Measurements from ENCODE around the gene SLC66A3.
"Not testable (repeated sequence)": the region's sequence is repeated elsewhere in the genome, so short reads cannot be mapped to it uniquely, and the experiment has no call there.

SLC66A3 gene

DNA sequence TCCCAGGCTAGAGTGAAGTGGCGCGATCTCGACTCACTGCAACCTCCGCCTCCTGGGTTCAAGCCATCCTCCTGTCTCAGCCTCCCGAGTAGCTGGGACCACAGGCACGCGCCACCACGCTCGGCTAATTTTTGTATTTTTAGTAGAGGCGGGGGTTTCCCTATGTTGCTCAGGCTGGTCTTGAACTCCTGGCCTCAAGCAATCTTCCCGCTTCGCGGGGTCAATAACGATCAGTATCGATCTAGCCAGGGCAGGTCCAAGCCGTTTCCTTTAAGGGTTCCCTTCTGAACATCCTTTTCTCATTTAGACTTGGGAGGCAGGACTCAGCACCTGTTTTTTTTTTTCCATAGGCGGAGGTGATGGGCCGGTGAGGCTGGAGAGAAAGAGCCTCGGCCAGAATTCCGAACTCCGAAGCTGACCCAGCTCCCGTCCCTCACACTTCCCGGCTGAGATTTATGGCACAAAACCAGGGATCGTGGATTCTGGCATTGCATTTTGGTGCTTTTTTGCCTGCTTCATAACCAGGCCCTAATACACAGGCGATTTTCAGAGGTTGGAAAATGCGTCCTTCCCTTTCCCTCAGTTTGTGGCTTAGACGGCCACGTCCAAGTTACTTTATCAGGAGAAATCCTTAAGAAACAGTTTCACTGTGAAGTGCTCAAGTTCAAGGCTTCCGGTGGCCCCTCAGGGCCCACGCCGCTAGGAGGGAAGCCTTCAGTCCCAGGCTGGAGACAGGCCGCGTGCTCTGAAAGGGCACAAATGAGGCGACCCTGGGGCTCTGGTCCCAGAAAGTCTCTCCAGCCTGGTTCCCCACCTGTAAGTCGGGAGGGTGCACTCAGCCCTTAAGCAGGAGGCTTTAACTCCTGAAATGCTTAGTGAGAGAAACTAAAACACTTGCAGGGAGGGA, 998 bp upstream of the SLC66A3 start:
- peak overlapping the region; percentile 84 for H3K4me3 Mint-ChIP-seq
- H3K27me3 Mint-ChIP-seq = no peaks in the 10 kb centered on the region
- H3K9me3 Mint-ChIP-seq = no peaks in the 10 kb centered on the region
- H3K27ac Mint-ChIP-seq = peak overlapping the region; percentile 41
- no peaks in the 10 kb centered on the region for H3K36me3 Mint-ChIP-seq
- peaks cover 13% of the 10 kb centered on the region for H3K4me1 Mint-ChIP-seq

DNA sequence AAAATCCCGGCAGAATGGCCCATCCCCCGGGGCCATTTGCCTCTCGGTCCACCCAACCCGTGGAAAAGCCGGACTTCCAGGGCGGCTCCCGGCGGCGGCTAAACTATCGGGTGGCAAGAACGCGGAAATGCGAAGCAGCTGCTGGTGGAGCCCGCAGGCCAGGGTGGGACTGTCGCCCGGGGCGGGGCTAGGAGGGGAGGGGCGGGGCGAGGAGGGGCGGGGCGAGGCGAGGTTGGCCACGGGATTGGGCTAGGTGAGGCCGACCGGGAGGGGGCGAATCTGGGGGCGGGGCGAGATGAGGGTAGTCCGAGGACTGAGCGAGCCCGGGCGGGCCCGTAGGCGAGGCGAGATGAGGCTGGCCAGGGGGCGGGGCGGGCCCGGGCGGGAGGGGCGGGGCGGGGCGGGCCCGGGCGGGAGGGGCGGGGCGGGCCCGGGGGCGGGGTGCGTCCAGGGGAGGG, 315 bp upstream of the SLC66A3 start:
- Mint-ChIP-seq H3K4me3 (peak overlapping the region; percentile 84), H3K4me1 (peaks cover 14% of the 10 kb centered on the region)

DNA sequence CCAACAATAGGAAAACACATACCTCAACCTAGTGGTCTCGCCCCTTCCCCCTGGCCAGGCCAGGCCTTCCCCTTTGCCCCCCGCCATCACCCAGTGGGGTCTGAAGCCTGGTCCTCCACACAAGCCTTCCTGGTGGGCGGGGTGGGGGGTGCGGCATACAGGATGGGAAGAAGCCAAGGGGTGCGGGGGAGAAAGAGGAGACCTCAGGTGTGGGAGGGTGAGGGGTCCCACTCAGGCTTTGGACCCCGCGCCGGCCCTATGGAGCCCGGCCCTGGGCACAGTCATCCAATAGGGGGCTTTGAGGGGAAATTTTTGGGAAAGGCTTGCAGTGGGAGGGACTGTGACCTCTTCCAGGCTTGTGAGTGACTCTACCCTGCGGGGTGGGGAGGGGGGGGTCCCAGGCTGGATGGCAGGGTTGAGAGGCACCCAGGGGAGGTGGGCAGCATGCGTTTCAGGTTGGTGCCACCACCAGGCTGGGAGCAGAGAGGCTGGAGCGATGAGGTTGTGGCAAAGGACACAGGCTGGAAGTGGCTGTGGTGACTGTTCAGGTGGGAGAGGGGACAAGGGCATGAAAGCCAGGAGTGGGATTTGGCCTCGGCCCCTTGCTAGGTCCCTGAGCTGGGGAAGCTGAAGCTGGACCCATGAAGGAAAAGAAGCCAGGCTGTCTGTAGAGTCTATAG, 1.3 kb downstream of the SLC66A3 start:
- Mint-ChIP-seq H3K27me3 (no peaks in the 10 kb centered on the region), H3K9me3 (no peaks in the 10 kb centered on the region), H3K4me3 (peak overlapping the region; percentile 77), H3K4me1 (peaks cover 29% of the 10 kb centered on the region), H3K27ac (no peak overlapping the region), H3K36me3 (no peaks in the 10 kb centered on the region)

More for the DNA sequence above, 315 bp upstream of the SLC66A3 start:
- H3K27ac Mint-ChIP-seq = peak overlapping the region; percentile 41
- no peaks in the 10 kb centered on the region for H3K9me3 Mint-ChIP-seq
- no peaks in the 10 kb centered on the region for H3K36me3 Mint-ChIP-seq
- H3K27me3 Mint-ChIP-seq = no peaks in the 10 kb centered on the region

DNA sequence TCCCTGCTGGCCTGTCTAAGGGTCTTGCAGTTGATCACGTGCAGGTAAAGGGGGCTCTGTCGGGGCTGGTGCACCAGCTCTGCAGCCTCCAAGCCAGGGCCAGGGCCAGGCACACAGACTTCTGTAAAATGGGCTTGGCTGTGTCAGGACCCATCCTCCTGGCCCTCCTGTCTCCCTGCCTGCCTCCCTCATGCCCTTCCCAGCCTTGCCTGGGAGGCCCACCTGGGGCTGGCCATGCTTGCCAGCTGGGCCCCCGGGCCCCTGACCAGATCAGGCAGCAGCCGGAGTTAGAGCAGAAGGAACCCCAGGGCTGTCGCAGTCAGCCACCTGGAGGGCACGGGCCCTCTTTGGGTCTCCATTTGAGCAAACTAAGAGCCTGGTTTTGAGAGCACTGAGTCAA, 2.0 kb downstream of the SLC66A3 start:
- Mint-ChIP-seq H3K4me1 (peaks cover 29% of the 10 kb centered on the region), H3K36me3 (no peaks in the 10 kb centered on the region), H3K9me3 (no peaks in the 10 kb centered on the region), H3K27ac (no peak overlapping the region), H3K27me3 (no peaks in the 10 kb centered on the region), H3K4me3 (peak overlapping the region; percentile 42)

DNA sequence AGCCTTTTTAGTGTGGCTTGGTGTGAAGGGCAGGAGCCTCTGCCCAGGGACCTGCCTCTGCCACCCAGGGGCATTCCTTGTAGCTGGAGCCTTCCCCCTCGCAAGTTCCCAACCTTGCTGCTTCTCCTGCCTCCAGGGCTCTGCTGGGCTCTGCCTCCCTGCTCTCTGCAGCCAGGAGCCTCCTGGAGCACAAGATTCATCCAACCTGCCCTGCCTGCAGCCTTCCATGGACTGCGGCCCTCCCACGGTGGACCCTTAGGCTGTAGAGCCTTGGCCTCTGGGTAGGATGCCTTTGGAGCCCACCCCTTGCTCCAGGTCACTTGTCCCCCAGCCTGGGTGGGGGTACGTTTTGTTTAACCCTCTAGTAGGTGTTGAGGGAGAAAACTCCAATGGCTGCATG, 2.5 kb downstream of the SLC66A3 start:
- Mint-ChIP-seq H3K27ac (no peak overlapping the region), H3K36me3 (no peaks in the 10 kb centered on the region), H3K9me3 (no peaks in the 10 kb centered on the region), H3K4me1 (peaks cover 29% of the 10 kb centered on the region), H3K4me3 (no peak overlapping the region), H3K27me3 (no peaks in the 10 kb centered on the region)

DNA sequence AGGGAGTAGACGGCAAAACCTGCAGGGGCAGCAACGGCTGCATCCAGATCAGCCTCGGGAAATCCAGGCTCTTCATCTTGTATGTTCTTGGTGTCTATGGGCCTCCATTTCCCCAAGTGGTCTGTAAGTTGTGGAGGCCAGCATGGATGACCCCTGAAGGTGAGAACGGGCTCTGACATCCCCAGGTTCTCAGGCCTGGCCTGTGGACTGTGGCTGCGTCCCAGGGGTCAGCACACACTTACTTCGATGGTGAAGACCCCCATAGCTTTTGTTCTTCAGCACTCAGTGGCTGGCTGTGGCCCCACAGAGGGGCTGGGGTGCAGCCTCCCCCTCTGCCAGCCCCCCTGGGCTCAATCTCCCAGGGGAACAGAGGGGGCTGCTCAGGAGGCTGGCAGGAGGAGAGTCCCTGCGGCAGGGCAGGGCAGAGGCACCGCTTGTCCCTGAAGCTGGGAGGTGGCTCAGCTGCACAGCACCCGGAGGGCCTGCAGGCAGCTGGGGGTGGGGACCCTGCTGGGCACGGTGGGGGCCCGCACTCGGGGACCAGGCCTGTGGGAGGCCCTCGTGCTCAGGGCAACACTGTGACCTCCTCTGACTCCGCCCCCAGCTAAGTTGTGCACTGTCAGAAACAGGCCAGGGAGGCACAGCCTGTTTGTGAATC, 3.8 kb downstream of the SLC66A3 start:
- Mint-ChIP-seq H3K9me3 (no peaks in the 10 kb centered on the region), H3K27me3 (no peaks in the 10 kb centered on the region), H3K4me3 (no peak overlapping the region), H3K36me3 (no peaks in the 10 kb centered on the region), H3K27ac (no peak overlapping the region), H3K4me1 (peaks cover 29% of the 10 kb centered on the region)

DNA sequence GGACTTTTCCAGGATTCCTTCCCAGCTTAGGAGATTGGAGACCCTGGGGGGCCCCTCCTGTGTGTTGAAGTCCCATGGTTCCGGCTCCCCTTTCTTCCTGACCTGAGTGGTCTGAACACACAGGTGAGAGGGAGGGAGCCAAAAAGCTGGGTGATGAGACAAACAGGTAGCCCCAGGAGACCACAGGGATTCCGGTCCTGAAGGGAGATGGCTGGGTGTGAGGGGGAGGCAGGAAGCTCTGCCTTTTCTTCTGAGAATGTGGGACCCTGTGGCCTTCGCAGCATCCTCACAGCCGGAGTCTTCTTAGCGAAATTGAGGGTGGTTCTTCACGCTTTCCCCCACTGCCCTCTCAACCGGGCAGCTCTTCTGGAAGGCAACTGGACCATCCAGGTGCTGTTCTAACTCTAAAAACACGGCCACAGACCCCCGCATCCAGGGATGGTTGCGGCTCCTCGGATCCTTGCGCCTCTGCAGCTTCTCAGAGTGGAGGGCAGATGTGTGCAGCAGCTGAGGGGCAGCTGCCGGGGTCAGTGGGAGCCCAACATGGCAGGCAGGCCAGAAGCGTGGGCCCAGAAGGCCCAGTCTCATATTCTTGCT, 4.4 kb downstream of the SLC66A3 start:
- H3K4me1 Mint-ChIP-seq = peaks cover 23% of the 10 kb centered on the region
- H3K27me3 Mint-ChIP-seq = no peaks in the 10 kb centered on the region
- no peak overlapping the region for H3K27ac Mint-ChIP-seq
- no peaks in the 10 kb centered on the region for H3K36me3 Mint-ChIP-seq
- H3K4me3 Mint-ChIP-seq = no peak overlapping the region
- H3K9me3 Mint-ChIP-seq = no peaks in the 10 kb centered on the region

DNA sequence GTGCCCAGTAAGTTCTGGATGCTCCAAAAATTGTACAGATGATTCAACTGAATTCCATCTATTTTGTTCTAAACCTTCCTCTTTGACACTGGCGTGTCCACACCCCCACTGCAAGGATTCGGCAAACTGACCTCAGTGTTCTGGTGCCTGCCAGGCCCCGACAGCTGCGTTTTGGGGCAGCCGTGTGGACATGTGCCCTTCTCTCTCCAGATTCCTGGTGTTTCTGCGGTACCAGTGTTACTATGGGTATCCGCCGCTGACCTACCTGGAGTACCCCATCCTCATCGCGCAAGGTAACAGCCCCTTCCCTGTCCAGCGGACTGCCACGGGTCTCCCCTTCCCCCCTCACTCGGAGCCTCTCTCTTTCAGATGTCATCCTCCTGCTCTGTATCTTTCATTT, 5.0 kb downstream of the SLC66A3 start:
- H3K27me3 Mint-ChIP-seq = no peaks in the 10 kb centered on the region
- no peaks in the 10 kb centered on the region for H3K9me3 Mint-ChIP-seq
- peak overlapping the region; percentile 1 for H3K27ac Mint-ChIP-seq
- peaks cover 23% of the 10 kb centered on the region for H3K4me1 Mint-ChIP-seq
- no peaks in the 10 kb centered on the region for H3K36me3 Mint-ChIP-seq
- no peak overlapping the region for H3K4me3 Mint-ChIP-seq

DNA sequence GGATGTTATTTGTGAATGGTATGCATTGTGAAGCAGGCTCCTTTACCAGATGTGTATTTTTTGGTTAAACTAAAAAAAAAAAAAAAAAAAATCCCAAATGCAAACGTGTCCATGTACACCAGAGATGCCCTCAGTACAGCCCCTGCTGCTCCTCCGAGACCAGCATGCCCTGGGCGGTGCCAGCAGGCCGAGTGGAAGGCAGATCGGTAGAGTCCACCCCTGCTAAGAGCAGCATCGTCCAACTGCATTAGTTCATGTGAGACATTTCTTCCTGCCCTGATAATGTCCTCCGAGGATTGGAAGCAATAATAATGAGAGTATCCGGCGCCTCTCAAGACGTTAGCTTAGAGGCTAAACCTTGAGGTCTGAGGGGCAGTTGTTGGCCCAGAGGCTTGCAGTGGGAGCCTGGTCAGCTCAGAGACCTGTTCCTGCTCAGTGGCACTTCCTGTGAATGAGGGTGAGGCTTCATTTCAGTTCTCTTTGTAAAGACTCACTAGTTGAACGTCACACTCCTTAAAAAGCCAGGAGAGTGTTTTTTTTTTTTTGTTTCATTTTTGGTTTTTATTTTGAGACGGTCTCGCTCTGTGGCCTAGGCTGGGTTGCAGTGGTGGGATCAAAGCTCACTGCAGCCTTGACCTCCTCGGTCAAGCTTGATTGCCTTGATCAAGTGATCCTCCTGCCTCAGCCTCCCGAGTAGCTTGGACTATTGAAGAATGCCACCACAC, 5.6 kb downstream of the SLC66A3 start:
- H3K27ac Mint-ChIP-seq = peak overlapping the region; percentile 77
- H3K4me3 Mint-ChIP-seq = peak overlapping the region; percentile 44
- no peaks in the 10 kb centered on the region for H3K36me3 Mint-ChIP-seq
- H3K4me1 Mint-ChIP-seq = peaks cover 22% of the 10 kb centered on the region
- H3K9me3 Mint-ChIP-seq = no peaks in the 10 kb centered on the region
- no peaks in the 10 kb centered on the region for H3K27me3 Mint-ChIP-seq

DNA sequence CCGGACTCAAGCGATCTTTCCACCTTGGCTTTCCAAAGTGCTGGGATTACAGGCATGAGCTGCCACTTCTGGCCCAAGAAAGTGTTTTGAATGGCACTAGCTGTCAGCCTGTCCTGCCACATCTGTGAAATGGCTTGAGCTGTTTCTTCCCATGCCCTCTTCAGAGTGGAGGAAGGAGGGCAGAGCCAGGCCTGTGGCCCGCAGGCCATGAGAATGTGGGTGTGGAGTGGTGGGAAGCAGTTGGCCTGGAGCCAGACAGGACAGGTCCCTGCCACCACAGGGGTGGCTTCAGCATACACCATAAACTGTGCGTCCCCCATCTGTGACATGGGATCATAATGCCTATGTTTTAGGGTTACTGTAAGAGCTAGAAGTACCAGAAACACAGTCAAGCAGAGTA, 6.5 kb downstream of the SLC66A3 start:
- H3K27me3 Mint-ChIP-seq = no peaks in the 10 kb centered on the region
- no peaks in the 10 kb centered on the region for H3K9me3 Mint-ChIP-seq
- no peak overlapping the region for H3K27ac Mint-ChIP-seq
- peaks cover 19% of the 10 kb centered on the region for H3K4me1 Mint-ChIP-seq
- H3K4me3 Mint-ChIP-seq = no peak overlapping the region
- no peaks in the 10 kb centered on the region for H3K36me3 Mint-ChIP-seq

DNA sequence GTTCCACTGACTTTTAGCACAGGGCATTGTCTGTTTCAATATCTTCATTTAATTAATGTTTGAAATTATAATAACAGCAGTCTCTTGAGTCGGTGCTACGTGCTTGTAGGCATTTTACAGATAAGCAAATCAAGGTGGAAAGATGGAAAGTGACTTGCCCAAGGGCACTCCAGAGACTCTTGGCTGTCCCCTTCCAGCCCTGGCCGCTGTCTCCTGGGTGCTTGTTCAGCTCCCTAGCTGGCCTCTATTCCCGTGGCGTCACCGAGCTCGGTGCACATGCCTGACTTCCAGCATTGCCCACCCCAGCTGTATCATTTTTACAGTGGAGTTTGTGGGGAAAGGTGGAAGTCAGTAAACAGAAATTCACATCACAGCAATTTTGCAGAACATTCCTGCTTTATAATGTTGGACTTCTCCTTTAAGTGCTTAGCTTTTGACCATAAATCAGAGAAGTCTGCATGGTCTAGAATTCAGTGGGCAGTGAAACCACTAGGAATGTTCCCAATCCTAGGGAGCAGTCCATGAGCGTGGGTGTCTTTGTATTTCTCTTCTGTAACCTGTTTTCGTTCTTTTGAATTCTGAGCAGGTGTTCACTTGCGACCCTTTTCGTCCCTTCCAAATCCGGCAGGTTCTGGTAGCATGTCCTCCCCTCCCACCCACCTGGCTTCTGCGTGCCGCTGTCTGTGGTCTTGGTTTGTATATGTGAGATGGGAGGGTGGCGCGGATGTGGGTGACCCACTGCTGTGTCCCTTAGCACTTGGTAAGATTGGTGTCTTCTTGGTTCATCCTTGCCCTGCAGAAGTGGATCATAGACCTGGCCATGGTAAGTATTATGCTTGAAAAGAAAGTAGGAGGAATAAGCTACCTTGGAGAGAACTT, 8.4 kb downstream of the SLC66A3 start:
- Mint-ChIP-seq H3K9me3 (no peaks in the 10 kb centered on the region), H3K36me3 (no peaks in the 10 kb centered on the region), H3K4me1 (peaks cover 15% of the 10 kb centered on the region), H3K27ac (no peak overlapping the region), H3K4me3 (no peak overlapping the region), H3K27me3 (no peaks in the 10 kb centered on the region)

DNA sequence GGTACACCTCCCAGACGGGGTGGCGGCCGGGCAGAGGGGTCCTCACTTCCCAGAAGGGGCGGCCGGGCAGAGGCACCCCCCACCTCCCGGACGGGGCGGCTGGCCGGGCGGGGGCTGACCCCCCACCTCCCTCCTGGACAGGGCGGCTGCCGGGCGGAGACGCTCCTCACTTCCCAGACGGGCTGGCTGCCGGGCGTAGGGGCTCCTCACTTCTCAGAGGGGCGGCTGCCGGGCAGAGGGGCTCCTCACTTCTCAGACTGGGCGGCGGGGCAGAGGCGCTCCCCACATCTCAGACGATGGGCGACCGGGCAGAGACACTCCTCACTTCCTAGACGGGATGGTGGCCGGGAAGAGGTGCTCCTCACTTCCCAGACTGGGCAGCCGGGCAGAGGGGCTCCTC, 9.8 kb downstream of the SLC66A3 start:
- H3K4me3 Mint-ChIP-seq, H3K27me3 Mint-ChIP-seq, H3K27ac Mint-ChIP-seq, H3K9me3 Mint-ChIP-seq, H3K36me3 Mint-ChIP-seq: not testable (repeated sequence)
- peaks cover 13% of the 10 kb centered on the region for H3K4me1 Mint-ChIP-seq

DNA sequence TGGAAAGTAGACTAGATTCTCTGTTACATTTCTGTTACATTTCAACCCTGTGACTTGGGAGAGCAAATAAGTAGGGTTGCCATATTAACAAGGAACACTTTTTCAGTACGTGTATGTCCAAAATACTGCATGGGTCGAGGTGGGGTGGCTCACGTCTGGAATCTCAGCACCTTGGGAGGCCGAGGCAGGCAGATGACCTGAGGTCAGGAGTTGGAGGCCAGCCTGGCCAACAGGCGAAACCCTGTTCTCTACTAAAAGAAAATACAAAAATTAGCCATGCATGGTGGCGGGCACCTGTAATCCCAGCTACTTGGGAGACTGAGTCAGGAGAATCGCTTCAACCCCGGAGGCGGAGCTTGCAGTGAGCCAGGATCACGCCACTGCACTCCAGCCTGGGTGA, 11.2 kb downstream of the SLC66A3 start:
- Mint-ChIP-seq H3K4me1 (no peaks in the 10 kb centered on the region), H3K36me3 (no peaks in the 10 kb centered on the region), H3K9me3 (no peaks in the 10 kb centered on the region), H3K27me3 (no peaks in the 10 kb centered on the region), H3K27ac (no peak overlapping the region), H3K4me3 (no peak overlapping the region)

DNA sequence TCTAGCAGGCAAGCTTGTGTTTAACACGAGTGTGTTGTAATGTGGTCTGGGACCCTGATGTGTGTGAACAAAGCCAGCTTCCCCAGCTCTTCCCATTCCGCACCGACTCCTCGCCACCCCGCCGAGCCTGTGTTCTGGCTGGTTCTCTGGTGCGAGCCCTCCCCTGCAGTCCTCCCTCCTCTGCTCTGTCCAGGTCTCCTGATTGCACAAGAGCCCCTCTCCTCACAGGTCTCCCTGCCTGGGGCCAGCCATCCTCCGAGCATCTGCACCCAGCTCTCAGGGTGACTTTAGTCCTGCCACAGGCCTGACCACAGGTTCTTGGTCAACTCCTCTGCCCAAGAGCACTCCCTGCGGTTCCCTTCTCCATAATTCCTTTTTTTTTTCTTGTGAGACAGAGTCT, 13.2 kb downstream of the SLC66A3 start:
- H3K27ac Mint-ChIP-seq = no peak overlapping the region
- no peaks in the 10 kb centered on the region for H3K36me3 Mint-ChIP-seq
- no peak overlapping the region for H3K4me3 Mint-ChIP-seq
- no peaks in the 10 kb centered on the region for H3K27me3 Mint-ChIP-seq
- no peaks in the 10 kb centered on the region for H3K9me3 Mint-ChIP-seq
- no peaks in the 10 kb centered on the region for H3K4me1 Mint-ChIP-seq
